IMR-90 (cell line): ENCODE results near the gene NAP1L5. TPM values are rescaled to one million over a fixed set of nuclear protein-coding genes. Genes with fewer than 3 reads are reported as not detected.

Experiments
- ATAC-seq: fragments of 200-7000 bp; cut with Tn5 transposase; 2 replicates; pipeline ENCODE4 v1.9.1; 2020; ENCODE audit warnings: low read depth, mild to moderate bottlenecking, moderate library complexity
- BruUV-seq: library from RNA; stranded (reverse); fragments of 400-500 nt; replicated peaks from 2 replicates; lab custom pipeline; 2021; lab: Mats Ljungman, UMichigan
- CTCF ChIA-PET: fragments of 300-600 bp; formaldehyde crosslinking; extraction: SDS; loops from one replicate; lab custom pipeline; 2021; ENCODE audit warnings: antibody characterized with exemption; lab: Yijun Ruan, JAX
- POLR2A ChIA-PET: fragments of 300-600 bp; sonication (Branson Sonifier 250); formaldehyde crosslinking; loops from one replicate; lab custom pipeline; 2022; ENCODE audit warnings: antibody characterized with exemption; ENCODE audit not compliant: unreplicated experiment; lab: Charles Lee
- DNase-seq: peaks from one replicate; pipeline ENCODE4 v3.0.0; 2013
- H2AFZ ChIP-seq: replicated peaks from 2 replicates; pipeline ENCODE3; 2013; ENCODE audit warnings: low read length, mild to moderate bottlenecking; ENCODE audit not compliant: poor library complexity
- H2AK5ac ChIP-seq: 2 replicates; pipeline ENCODE4 v1.6.1; 2013; ENCODE audit warnings: low read depth, low read length, inconsistent platforms
- H2AK9ac ChIP-seq: replicated peaks from 2 replicates; pipeline ENCODE3; 2013; ENCODE audit warnings: mild to moderate bottlenecking, low read depth, low read length, moderate library complexity; ENCODE audit not compliant: poor library complexity
- H2BK120ac ChIP-seq: 2 replicates; pipeline ENCODE4 v1.6.1; 2013; ENCODE audit warnings: low read depth, low read length, inconsistent platforms
- H2BK15ac ChIP-seq: 3 replicates; pipeline ENCODE4 v1.6.1; 2013; ENCODE audit warnings: low read depth, low read length, inconsistent platforms
- H2BK20ac ChIP-seq: 2 replicates; pipeline ENCODE4 v1.6.1; 2013; ENCODE audit warnings: low read depth, mild to moderate bottlenecking, inconsistent platforms, low read length, moderate library complexity
- H2BK5ac ChIP-seq: 2 replicates; pipeline ENCODE4 v1.6.1; 2013; ENCODE audit warnings: mild to moderate bottlenecking, low read depth, low read length, inconsistent platforms; ENCODE audit not compliant: poor library complexity, severe bottlenecking
- H3K14ac ChIP-seq: replicated peaks from 2 replicates; pipeline ENCODE4 v1.6.1; 2013; ENCODE audit warnings: low read depth, low read length, inconsistent platforms
- H3K18ac ChIP-seq: 2 replicates; pipeline ENCODE4 v1.6.1; 2013; ENCODE audit warnings: low read depth, low read length, control low read depth
- H3K23ac ChIP-seq: 2 replicates; pipeline ENCODE4 v1.6.1; 2013; ENCODE audit warnings: low read depth, low read length, inconsistent platforms
- H3K27ac ChIP-seq: 2 replicates; pipeline ENCODE4 v1.5.1; 2013; ENCODE audit warnings: mild to moderate bottlenecking, control low read depth, low read length; ENCODE audit not compliant: insufficient read depth
- H3K27me3 ChIP-seq: 2 replicates; pipeline ENCODE4 v1.6.1; 2013; ENCODE audit warnings: low read length; ENCODE audit not compliant: control insufficient read depth, insufficient read depth
- H3K36me3 ChIP-seq: 2 replicates; pipeline ENCODE4 v1.6.1; 2013; ENCODE audit warnings: low read length, mixed read lengths; ENCODE audit not compliant: control insufficient read depth, insufficient read depth
- H3K4ac ChIP-seq: 2 replicates; pipeline ENCODE4 v1.6.1; 2013; ENCODE audit warnings: low read depth, low read length, inconsistent platforms
- H3K4me1 ChIP-seq: 2 replicates; pipeline ENCODE4 v1.6.1; 2013; ENCODE audit warnings: low read length, mixed read lengths; ENCODE audit not compliant: control insufficient read depth, insufficient read depth
- H3K4me2 ChIP-seq: 2 replicates; pipeline ENCODE4 v1.6.1; 2013; ENCODE audit warnings: low read depth, mild to moderate bottlenecking, control low read depth, low read length, moderate library complexity
- H3K4me3 ChIP-seq: 2 replicates; pipeline ENCODE4 v1.5.1; 2013; ENCODE audit warnings: low read depth, mild to moderate bottlenecking, control low read depth, low read length, moderate library complexity; ENCODE audit not compliant: insufficient read depth
- H3K56ac ChIP-seq: 2 replicates; pipeline ENCODE4 v1.6.1; 2013; ENCODE audit warnings: low read length, inconsistent platforms; ENCODE audit not compliant: insufficient read depth; ENCODE audit errors: extremely low read depth
- H3K79me1 ChIP-seq, 2 experiments: 2 replicates each; pipeline ENCODE4 v1.6.1; 2013; ENCODE audit warnings: low read length in 2 of 2, inconsistent platforms in 1 of 2, low read depth in 1 of 2
- H3K9ac ChIP-seq: 2 replicates; pipeline ENCODE4 v1.6.1; 2013; ENCODE audit warnings: low read depth, low read length, control low read depth
- H3K9me1 ChIP-seq: 2 replicates; pipeline ENCODE4 v1.6.1; 2013; ENCODE audit warnings: low read length, inconsistent platforms; ENCODE audit not compliant: insufficient read depth
- H3K9me3 ChIP-seq: 2 replicates; pipeline ENCODE4 v1.6.1; 2013; ENCODE audit warnings: low read length; ENCODE audit not compliant: control insufficient read depth, insufficient read depth
- H4K20me1 ChIP-seq: 2 replicates; pipeline ENCODE4 v1.6.1; 2013; ENCODE audit warnings: low read length, inconsistent platforms; ENCODE audit not compliant: insufficient read depth
- H4K5ac ChIP-seq: 2 replicates; pipeline ENCODE4 v1.6.1; 2013; ENCODE audit warnings: mild to moderate bottlenecking, low read depth, low read length, control low read depth
- H4K8ac ChIP-seq, 2 experiments: 2 replicates each; pipeline ENCODE4 v1.6.1; 2013; ENCODE audit warnings: low read depth in 2 of 2, low read length in 2 of 2, control low read depth in 1 of 2, inconsistent platforms in 1 of 2
- H4K91ac ChIP-seq: 2 replicates; pipeline ENCODE4 v1.6.1; 2013; ENCODE audit warnings: low read depth, low read length, inconsistent platforms; ENCODE audit not compliant: insufficient read depth
- BHLHE40 ChIP-seq: fragments of 150-350 bp; IDR thresholded peaks from 2 replicates; pipeline ENCODE4 v1.6.1; 2016; ENCODE audit warnings: mild to moderate bottlenecking, low read depth, low read length
- CTCF ChIP-seq: conservative IDR thresholded peaks from 2 replicates; pipeline ENCODE4 v1.5.1; 2012; ENCODE audit warnings: mild to moderate bottlenecking, low read depth, low read length, improper control_type of control experiment
- MAFK ChIP-seq: IDR thresholded peaks from 2 replicates; pipeline ENCODE4 v1.6.1; 2012; ENCODE audit warnings: low read depth, low read length, improper control_type of control experiment
- NFE2L2 ChIP-seq: fragments of 150-350 bp; IDR thresholded peaks from 2 replicates; pipeline ENCODE4 v1.6.1; 2016; ENCODE audit warnings: low read depth, mild to moderate bottlenecking, low read length
- RAD21 ChIP-seq: IDR thresholded peaks from 2 replicates; pipeline ENCODE4 v1.6.1; 2012; ENCODE audit warnings: low read length, improper control_type of control experiment
- RFX5 ChIP-seq: IDR thresholded peaks from 2 replicates; pipeline ENCODE4 v1.8.0; 2012; ENCODE audit warnings: low read depth, mild to moderate bottlenecking, low read length, moderate library complexity
- dilution Hi-C: fragments of 300-500 bp; cut with HindIII; formaldehyde crosslinking; loops from one replicate; pipeline ENCODE4 v1.14.3; 2018; ENCODE audit warnings: low sequenced_read_pairs; ENCODE audit not compliant: unreplicated experiment
- in situ Hi-C: fragments of 300-500 bp; cut with MboI; formaldehyde crosslinking; loops from 3 replicates; pipeline ENCODE4 v1.14.3; 2019; ENCODE audit warnings: low sequenced_read_pairs, inconsistent platforms, mixed read lengths
- intact Hi-C: fragments of 100-400 bp; cut with micrococcal nuclease; formaldehyde crosslinking; loops from 2 replicates; pipeline ENCODE4 v1.10.0; 2022
- polyA plus RNA-seq, 3 experiments: library from polyadenylated mRNA; depleted of rRNA; stranded (reverse); fragments of >200 nt; gene quantifications; 2 replicates each; pipeline ENCODE4 v1.2.3, GENCODE V29; 2012; ENCODE audit warnings: low replicate concordance in 1 of 3
- total RNA-seq: library from RNA; depleted of rRNA; stranded (reverse); fragments of >200 nt; gene quantifications from 2 replicates; pipeline ENCODE4 v1.2.3, GENCODE V29; 2012
- TF ChIP-seq, protein P1 (sequence below): fragments of 150-350 bp; IDR thresholded peaks from 2 replicates; pipeline ENCODE4 v1.6.1; 2017; ENCODE audit warnings: mild to moderate bottlenecking, antibody characterized with exemption, low read length, low read depth

The NAP1L5 gene
- total and polyA plus RNA-seq, 2 of the 4 experiments (the other 2 are of a cell fraction), result 3.9 to 5.3 TPM

DNA sequence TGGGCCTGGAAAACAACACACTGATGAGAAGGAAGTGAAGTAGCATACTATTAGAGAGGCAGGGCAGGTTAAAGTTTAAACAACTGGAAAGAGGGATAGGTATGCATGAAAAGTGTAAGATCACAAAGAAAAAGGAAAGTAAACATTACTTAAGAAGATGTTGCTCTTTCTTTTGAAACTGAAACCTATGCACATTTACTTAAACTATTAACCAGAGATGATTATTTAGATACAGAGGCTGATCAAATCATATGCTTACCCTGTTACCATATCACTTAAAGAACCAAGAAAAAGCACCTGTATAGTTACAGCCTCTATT lies 37.8 kb downstream of the NAP1L5 start:
- Histone ChIP-seq H2BK120ac (no peak overlapping the region), H3K27me3 (no peaks in the 10 kb centered on the region), H3K4me2 (no peak overlapping the region), H2BK20ac (no peak overlapping the region; the same call in 1 of the 2 replicates), H4K5ac (no peak overlapping the region), H3K23ac (no peak overlapping the region), H2AFZ (no peak overlapping the region), H3K9me3 (no peaks in the 10 kb centered on the region), H3K36me3 (peaks cover 2% of the 10 kb centered on the region), H2AK5ac (no peak overlapping the region), H3K18ac (no peak overlapping the region), H2BK5ac (peak overlapping the region; percentile 59), H4K8ac (no peak overlapping the region), H3K4ac (peak overlapping the region; percentile 13; the same call in 1 of the 2 replicates), H3K9ac (no peak overlapping the region), H3K56ac (no peak overlapping the region), H3K4me1 (peaks cover 15% of the 10 kb centered on the region), H2AK9ac (no peak overlapping the region), H4K91ac (no peak overlapping the region), H3K14ac (no peak overlapping the region), H4K20me1 (no peaks in the 10 kb centered on the region), H3K9me1 (peaks cover 13% of the 10 kb centered on the region), H3K79me1 (peaks cover 0 to 17% of the 10 kb centered on the region in 2 experiments; a peak in 2 of 4 replicates), H3K4me3 (no peak overlapping the region), H2BK15ac (no peak overlapping the region), H3K27ac (no peak overlapping the region)
- no peak for DNase-seq
- BruUV-seq, result no TSS peak
- intact Hi-C loops, result loop anchor here (1.0 to 2.0 kb wide), 3 partner anchors 67 to 132 kb away; partner anchors contain the start of gene HERC3
- CTCF ChIA-PET, result interaction anchor here (0.5 to 1.4 kb wide), 10 partner anchors 21 to 222 kb away, joined by 3 to 14 read pairs (median 4); partner anchors contain the start of gene PYURF
- TF ChIP-seq, protein P1, sequence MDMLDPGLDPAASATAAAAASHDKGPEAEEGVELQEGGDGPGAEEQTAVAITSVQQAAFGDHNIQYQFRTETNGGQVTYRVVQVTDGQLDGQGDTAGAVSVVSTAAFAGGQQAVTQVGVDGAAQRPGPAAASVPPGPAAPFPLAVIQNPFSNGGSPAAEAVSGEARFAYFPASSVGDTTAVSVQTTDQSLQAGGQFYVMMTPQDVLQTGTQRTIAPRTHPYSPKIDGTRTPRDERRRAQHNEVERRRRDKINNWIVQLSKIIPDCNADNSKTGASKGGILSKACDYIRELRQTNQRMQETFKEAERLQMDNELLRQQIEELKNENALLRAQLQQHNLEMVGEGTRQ, result no peak
- TF ChIP-seq BHLHE40 (no peak), MAFK (no peak), NFE2L2 (no peak), CTCF (no peak), RFX5 (no peak), RAD21 (no peak)
- dilution Hi-C loops, result no loop called here
- no peak for ATAC-seq
- in situ Hi-C loops, result loop anchor here (5.0 kb wide), 1 partner anchor 123 kb away; no protein-coding TSS in a partner anchor
- POLR2A ChIA-PET, result no interaction called here
